MV-4-11 (cell line): ENCODE data around the gene ETDA.
A peak's percentile ranks its signal among the peaks of the same experiment; 100 is the strongest.
"Not testable (repeated sequence)": the region's sequence is repeated elsewhere in the genome, so short reads cannot be mapped to it uniquely, and the experiment has no call there.

Source experiments
- DNase-seq: peaks from one replicate; lab custom pipeline; 2025; lab: John Stamatoyannopoulos, UW

ETDA gene

DNA sequence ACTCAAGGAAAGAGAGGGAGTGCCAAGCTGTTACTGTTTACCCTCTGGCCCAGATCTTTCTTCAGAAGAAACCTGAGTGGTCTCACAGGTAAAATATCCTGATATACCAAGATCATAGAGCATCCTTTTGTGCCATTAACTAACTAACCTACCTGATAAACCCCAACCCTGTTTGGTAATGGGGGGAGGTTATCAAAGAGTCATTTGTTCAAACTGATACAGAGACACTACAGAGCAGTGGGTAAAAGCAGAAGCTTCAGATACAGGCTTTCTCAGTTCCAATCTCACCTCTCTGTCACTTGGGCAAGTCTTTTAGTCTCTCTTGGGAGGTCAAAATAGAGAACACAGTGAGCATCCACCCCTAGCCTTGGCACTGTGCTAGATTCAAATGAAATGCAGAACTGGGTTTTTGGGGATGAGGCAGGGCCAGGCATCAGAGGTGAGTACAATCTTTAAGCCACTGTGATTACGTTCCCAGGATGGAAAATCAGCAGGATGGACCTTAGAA is at the start of gene ETDA:
Gene ETDA, plus strand, starts transcription at position 51 of the 508 bp plus-strand sequence. CDS start 1,216 bp downstream, outside the sequence.
- not testable (repeated sequence) for DNase-seq

DNA sequence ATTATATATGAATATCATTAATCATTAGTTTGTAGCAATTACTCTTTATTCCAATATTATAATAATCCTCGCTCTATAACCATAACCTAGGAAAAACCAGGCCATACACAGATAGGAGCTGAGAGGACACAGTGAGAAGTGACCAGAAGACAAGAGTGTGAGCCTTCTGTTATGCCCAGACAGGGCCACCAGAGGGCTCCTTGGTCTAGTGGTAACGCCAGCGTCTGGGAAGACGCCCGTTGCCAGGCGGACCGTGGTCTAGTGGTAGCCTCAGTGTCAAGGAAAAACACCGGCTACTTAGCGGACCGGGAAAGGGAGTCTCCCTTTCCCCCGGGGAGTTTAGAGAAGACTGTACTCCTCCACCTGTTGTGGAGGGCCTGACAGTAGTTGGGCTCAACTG is 45.4 kb upstream of the ETDA start:
- DNase-seq, result not testable (repeated sequence)

DNA sequence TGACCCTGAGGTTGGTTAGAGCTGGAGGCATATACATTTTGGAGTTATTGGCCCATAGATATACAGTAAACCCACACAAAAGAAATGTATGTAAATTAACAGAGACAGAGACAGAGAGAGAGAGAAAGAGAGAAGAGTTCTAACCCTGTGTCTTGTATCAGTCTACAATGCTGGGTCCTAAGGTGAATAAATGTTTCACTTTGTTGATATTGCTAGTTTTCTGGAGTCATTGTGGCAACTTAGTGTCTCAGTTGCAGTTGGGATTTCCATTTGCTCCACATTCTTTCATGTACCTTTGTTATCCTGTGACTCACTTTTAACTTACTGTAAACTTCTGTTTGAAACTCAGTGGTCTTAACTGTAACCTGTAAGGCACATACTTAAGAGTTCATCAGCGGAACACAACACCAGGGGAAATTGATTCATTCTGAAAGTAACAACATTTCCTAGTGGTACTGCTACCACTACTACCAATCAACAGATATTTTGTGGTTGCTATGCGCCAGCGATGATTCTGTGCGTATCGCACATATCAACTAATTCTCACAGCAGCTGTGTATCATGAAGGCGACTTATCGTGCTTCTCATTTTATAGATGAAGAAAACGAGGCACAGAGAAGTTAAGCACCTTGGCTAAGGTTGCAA is 38.5 kb upstream of the ETDA start:
- DNase-seq, result no peak

DNA sequence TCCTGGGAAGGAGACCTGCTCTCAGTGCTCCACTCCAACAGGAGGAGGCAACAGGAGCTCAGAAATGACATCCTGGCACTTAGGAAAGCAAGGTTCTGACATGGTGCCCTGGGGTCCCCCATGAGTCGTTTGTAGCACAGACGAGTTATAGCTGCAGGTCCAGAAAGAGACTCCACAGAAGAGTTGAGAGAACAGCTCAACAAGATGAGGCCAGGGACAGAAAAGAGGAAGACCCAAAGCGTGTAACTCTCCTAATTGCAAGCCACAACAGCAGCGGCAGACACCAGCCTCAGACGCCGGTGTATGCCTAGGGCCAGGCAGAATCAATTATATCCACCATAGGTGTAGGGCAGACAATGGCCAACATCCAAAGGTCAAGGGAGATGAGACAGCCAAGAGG is 5.9 kb upstream of the ETDA start:
- DNase-seq, result not testable (repeated sequence)

DNA sequence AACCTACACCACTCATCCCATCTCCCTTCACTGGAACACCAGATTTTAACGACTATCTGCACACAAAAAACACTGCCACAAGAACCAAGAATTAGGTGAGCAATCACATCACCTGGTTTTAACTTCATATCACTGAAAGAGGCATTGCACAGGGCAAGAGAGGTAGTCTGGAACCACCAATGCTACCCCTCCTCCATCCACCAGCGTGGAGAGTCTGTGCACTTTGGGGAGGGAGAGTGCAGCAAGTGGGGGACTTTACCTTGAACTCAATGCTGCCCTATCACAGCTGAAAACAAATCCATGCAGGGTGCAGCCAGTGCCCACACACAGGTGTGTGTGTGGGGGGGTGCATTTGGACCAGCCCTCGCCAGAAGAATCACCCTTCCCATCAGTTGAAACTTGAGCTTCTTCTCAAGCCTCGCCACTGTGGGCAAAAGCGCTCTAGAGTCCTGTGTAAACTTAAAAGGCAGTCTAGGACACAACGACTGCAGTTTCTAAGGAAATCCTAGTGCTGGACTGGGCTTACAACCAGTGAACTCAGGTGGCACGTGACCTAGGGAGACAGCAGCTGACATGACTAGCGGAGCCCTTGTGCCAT is 4.3 kb downstream of the ETDA start:
- DNase-seq, result not testable (repeated sequence)

DNA sequence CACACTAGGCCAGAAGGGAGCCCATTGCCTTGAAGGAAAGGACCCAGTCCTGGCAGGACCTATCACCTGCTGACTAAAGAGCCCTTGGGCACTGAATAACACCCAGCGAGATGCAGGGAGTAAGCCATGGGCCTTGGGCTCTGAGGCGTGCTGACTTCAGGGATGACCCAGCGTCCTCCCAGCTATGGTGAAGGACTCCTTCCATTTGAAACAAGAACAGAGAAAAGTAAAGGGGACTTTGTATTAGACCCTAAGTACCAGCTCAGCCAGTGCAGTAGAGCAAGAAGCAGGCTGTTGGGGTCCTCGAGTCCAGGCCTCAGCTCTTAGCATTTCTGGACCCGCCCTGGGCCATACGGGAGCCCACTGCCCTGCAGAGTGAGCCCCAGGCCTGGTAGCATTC is 5.1 kb downstream of the ETDA start:
- no peak for DNase-seq

DNA sequence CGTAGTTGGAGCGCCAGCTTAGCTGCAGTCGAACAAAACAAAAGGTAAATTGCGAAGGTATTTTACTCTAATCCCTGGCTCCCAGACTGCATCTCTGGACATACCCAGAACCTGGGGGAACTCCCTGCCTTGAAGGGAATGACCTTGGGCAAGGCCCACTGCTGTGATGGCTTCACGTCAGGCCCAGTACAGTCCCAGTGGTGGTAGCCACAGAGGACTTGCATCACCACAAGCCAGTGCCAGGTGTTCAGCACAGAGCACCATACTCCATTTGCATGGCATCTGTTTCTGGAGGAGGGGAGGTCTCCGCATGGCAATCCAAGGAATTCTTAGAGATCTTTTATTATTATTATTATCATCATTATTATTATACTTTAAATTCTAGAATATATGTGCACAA is 5.6 kb downstream of the ETDA start:
- no peak for DNase-seq

DNA sequence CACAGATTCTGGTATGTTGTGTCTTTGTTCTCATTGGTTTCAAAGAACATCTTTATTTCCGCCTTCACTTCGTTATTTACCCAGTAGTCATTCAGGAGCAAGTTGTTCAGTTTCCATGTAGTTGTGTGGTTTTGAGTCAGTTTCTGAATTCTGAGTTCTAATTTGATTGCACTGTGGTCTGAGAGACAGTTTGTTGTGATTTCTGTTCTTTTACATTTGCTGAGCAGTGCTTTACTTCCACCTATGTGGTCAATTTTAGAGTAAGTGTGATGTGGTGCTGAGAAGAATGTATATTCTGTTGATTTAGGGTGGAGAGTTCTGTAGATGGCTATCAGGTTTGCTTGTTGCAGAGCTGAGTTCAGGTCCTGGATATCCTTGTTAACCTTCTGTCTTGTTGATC is 9.1 kb downstream of the ETDA start:
- not testable (repeated sequence) for DNase-seq

DNA sequence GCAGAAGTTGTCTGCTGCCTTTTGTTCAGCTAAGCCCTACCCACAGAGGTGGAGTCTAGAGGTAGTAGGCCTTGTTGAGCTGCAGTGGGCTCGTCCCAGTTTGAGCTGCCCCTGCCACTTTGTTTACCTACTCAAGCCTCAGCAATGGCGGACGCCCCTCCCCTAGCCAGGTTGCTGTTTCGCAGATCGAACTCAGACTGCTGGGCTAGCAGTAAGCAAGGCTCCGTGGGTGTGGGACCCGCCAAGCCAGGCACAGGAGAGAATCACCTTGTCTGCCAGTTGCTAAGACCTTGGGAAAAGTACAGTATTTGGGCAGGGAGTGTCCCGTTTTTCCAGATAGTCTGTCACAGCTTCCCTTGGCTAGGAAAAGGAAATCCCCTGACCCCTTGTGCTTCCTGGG is 11.5 kb downstream of the ETDA start:
- not testable (repeated sequence) for DNase-seq

DNA sequence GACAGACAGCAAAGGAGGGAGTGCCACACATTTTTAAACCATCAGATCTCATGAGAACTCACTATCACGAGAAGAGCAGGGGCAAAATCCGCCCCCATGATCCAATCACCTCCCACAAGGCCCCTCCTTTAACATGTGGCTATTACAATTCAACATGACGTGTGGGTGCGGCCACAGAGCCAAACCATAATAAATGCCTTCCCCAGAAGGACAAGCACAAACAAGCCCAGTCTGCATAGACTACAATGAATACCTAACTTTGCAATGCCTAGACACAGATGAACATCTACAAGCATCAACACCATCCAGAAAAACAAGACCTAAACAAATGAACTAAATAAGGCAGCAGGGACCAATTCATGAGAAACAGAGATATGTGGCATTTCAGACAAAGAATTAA is 12.3 kb downstream of the ETDA start:
- no peak for DNase-seq

DNA sequence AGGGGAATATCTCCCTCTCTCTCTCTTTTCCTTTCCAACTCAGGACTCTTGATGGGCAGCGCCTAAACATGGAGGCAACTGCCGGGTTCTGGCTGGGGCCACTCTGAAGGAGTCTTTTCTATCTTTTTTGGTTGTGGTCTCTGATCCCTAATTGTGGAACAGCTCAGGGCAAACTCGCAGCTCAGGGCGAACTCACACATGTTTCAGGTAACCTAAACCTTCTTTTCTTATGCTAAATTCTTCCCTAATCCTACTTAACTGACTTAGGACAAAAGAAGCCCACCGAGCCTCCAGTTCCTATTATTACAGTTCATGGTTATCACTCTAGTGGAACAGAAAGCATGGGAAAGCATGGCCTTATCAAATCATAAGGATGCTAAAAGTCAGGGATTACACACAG is 21.3 kb downstream of the ETDA start:
- DNase-seq, result no peak

DNA sequence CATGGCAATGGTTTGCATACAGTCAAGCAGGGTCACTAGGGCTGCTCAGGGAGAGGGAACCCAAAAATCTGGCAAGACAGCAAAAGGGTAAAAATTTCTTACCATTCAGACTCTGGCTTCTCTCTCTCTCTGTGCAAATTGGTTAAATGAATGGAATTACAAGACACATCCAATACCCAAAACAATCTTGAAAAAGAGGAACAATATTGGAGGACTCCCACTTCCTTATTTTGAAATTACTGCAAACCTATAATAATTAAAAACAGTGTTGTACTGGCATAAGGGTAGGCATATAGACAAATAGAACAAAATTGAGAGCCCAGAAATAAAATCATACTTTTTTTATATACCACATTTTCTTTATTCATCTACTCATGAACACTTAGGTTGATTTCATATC is 24.1 kb downstream of the ETDA start:
- DNase-seq, result peak; percentile 70

DNA sequence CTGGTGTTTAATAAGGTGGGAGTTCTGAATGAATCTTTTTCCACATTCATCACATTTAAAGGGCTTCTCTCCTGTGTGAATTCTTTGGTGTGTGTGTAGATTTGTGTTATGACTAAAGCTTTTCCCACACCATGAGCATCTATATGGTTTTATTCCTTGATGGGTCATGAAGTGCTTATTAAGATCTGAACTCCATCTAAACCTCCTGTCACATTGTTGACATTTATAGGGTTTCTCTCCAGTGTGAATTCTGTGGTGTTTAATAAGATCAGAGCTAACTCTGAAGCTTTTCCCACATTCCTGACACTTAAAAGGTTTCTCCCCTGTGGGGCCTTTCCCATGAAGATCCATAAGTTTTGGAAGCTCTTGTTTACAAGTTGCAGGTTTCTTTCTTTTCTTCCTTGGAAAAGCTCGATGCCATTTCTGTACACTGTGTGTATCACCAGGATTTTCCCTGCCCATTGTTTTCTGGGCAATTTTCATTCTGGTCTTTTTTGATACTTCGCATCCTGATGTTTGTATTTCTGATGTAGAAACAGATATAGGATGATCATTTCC is 35.5 kb downstream of the ETDA start:
- DNase-seq, result no peak

DNA sequence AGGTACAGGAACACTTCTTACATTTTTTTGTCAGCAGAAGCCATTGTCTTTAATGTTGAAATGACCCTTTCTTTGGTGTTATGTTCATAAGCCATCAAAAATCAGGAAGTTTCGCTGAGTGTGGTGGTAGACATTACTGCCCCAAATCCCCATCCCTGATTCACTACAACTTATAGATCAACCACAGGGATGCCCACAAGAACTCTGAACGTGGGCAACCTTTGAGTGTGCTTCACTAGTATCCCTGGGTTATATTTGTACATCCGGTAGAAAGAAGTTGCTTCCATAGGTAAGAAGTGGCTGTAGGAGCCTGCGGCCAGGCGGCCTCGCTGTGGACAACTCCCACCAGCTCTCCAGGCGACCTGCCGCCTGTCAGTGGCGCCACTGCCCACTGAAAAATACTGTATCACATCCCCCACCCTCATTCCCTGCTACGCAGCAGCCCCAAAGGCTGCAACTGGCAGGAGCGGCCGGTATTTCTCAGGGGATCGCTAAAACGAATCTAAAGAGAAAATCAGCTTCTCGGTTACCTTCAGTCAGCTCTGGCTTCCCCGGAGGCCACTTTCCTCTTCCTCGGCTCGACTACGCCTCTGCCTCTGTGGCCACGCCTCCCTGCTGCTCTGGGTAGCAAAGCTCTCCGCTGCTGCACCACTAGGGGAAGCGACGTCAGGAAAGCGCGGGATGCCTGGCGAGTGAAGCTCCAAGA is 43.5 kb downstream of the ETDA start:
- peak; percentile 9 for DNase-seq

DNA sequence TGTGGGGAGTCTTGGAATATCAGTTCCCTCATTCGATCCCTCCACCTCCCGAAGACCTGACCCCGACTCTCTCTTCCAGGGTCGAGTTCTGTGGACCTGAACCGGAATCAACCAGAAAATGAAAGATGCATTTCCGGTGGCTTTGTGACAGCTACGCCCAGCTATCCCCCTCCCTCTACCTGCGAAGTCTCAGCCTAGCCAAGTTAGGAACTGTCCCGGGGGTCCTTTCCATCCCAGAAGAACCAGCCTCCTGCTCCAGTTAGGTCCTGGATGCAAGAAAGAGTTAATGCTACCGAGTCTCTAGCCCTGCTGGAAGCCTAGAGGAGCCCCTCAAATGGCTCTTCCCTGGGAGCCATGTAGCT is 44.1 kb downstream of the ETDA start:
- DNase-seq, result no peak

DNA sequence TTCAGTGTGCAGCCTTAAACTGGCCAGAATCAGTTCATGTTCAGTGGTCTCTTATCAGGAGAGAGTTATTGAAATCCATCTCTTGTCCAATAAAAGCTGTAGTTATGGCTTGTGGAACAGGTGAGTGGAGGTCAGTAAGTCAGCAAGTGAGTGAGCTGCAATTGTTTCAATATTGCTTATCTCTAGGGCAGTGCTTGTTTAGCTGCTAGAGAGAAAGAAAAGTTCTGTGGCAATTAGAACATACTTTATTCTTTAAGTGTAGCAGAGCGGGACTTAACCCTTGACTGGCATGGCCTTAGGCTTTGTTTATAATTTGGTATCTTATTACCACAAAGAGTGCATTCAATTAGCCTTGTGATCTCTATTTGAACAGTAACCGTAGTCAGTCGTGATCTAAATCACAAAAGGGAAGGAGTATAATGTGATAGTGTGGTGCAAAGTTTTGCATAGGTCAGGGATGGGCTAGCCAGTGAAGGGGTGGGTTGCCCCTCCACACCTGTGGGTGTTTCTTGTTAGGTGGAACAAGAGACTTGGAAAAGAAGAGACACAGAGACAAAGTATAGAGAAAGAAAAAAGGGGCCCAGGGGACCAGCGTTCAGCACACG is 50.5 kb downstream of the ETDA start:
- no peak for DNase-seq
